ENCODE results near the gene MIOX.

GRCh38 chr22:50516891-50517290 lies 30.2 kb downstream of the MIOX start:
- no peak for TF ChIP-seq RAD21 (conservative IDR thresholded peaks at IDR 0.05)
- no peak for TF ChIP-seq CTCF (IDR thresholded peaks at IDR 0.05; ENCODE audit: poor library complexity, severe bottlenecking)
- no peak for TF ChIP-seq EP300 (conservative IDR thresholded peaks at IDR 0.05; ENCODE audit: poor library complexity, severe bottlenecking)
- TF ChIP-seq POLR2AphosphoS5 (IDR thresholded peaks at IDR 0.05), result no peak
- no peak for TF ChIP-seq MXI1 (conservative IDR thresholded peaks at IDR 0.05; ENCODE audit: poor library complexity, severe bottlenecking)
- TF ChIP-seq EZH2 (IDR thresholded peaks at IDR 0.05; ENCODE audit: borderline replicate concordance, insufficient read depth, low read length, poor library complexity, severe bottlenecking), result no peak
